ENCODE measurements around the gene MRPS12. TPM values are rescaled to one million over a fixed set of nuclear protein-coding genes. Genes with fewer than 3 reads are reported as not detected.

The MRPS12 gene
- total and polyA plus RNA-seq, 2 of the 4 experiments (the other 2 are of a cell fraction): 26.7 to 75.4 TPM

GRCh38 chr19:38975214-38975860 lies 44.6 kb downstream of the MRPS12 start, which contains the start of gene FBXO17:
FBXO17 (minus strand) TSS chr19:38975742; CDS start chr19:38950319, 25,423 bp downstream.
- H2BK15ac ChIP-seq (ENCODE audit: low read depth, low read length): no peak within 1 kb of the TSS
- dilution Hi-C loops (cut with HindIII; ENCODE audit: low sequenced_read_pairs, unreplicated experiment) (no loop called here), intact Hi-C loops (cut with micrococcal nuclease) (no loop called here), in situ Hi-C loops (cut with MboI; ENCODE audit: low sequenced_read_pairs) (no loop called here)
- no peaks in the 10 kb centered on the region for H3K36me3 ChIP-seq (ENCODE audit: control insufficient read depth, insufficient read depth, low read length)
- H4K8ac ChIP-seq (ENCODE audit: low read depth in 2 of 2, low read length in 2 of 2): peak within 1 kb of the TSS; percentile 55 to 93
- peaks cover 9 to 22% of the 10 kb centered on the region in 2 experiments; a peak in 3 of 4 replicates for H3K79me1 ChIP-seq (ENCODE audit: low read depth in 1 of 2, low read length in 2 of 2)
- H3K14ac ChIP-seq (replicated peaks; ENCODE audit: low read depth, low read length): peak within 1 kb of the TSS; percentile 75
- H3K4ac ChIP-seq (ENCODE audit: low read depth, low read length): peak within 1 kb of the TSS; percentile 87
- H4K20me1 ChIP-seq (ENCODE audit: insufficient read depth, low read length): peaks cover 4% of the 10 kb centered on the region; the same call in 1 of the 2 replicates
- H2AK9ac ChIP-seq (replicated peaks; ENCODE audit: low read depth, low read length, poor library complexity): peak within 1 kb of the TSS; percentile 93
- H3K4me3 ChIP-seq (ENCODE audit: insufficient read depth, low read depth, low read length): peak within 1 kb of the TSS; percentile 56
- H2AK5ac ChIP-seq (ENCODE audit: low read depth, low read length): peak within 1 kb of the TSS; percentile 54; the same call in 1 of the 2 replicates
- 0 out of 2 replicates have a peak, but pooled peaks cover 1% of the 10 kb centered on the region for H3K9me1 ChIP-seq (ENCODE audit: insufficient read depth, low read length)
- ATAC-seq (ENCODE audit: low read depth) (peak; percentile 90), DNase-seq (peak; percentile 63)
- H3K18ac ChIP-seq (ENCODE audit: low read depth, low read length): peak within 1 kb of the TSS; percentile 30; the same call in 1 of the 2 replicates
- peak within 1 kb of the TSS; percentile 51 for H2BK120ac ChIP-seq (ENCODE audit: low read depth, low read length)
- peak within 1 kb of the TSS; percentile 58 for H3K56ac ChIP-seq (ENCODE audit: extremely low read depth, insufficient read depth, low read length)
- ChIA-PET POLR2A (ENCODE audit: unreplicated experiment) (no interaction called here), CTCF (no interaction called here)
- H4K5ac ChIP-seq (ENCODE audit: low read depth, low read length): peak within 1 kb of the TSS; percentile 84
- TF ChIP-seq USF2 (IDR thresholded peaks at IDR 0.05; ENCODE audit: low read depth, low read length) (peak; percentile 80), MAZ (IDR thresholded peaks at IDR 0.05; ENCODE audit: borderline replicate concordance, low read depth, low read length) (no peak), MXI1 (IDR thresholded peaks at IDR 0.05; ENCODE audit: borderline replicate concordance, low read depth, low read length) (peak; percentile 95)
- H3K9me3 ChIP-seq (ENCODE audit: control insufficient read depth, insufficient read depth, low read length): no peaks in the 10 kb centered on the region; the same call in 1 of the 2 replicates
- WGBS, 2 experiments (ENCODE audit: extremely low coverage in 2 of 2, insufficient read length in 1 of 2): 2% methylated on average over 17 of the region's 63 CpGs; no CpG with 5 or more reads in 1 of the 2 experiments
- H2BK20ac ChIP-seq (ENCODE audit: low read depth, low read length): no peak within 1 kb of the TSS
- TSS peak; percentile 54 for BruUV-seq (replicated peaks)
- H3K4me2 ChIP-seq (ENCODE audit: low read depth, low read length): peak within 1 kb of the TSS; percentile 77
- peak within 1 kb of the TSS; percentile 59 for H4K91ac ChIP-seq (ENCODE audit: insufficient read depth, low read depth, low read length)
- peak within 1 kb of the TSS; percentile 83 for H3K27ac ChIP-seq (ENCODE audit: insufficient read depth, low read length)
- H3K4me1 ChIP-seq (ENCODE audit: control insufficient read depth, insufficient read depth, low read length): peaks cover 7% of the 10 kb centered on the region
- peak within 1 kb of the TSS; percentile 43 for H2BK5ac ChIP-seq (ENCODE audit: low read depth, low read length, poor library complexity, severe bottlenecking)
- peak within 1 kb of the TSS; percentile 75 for H3K23ac ChIP-seq (ENCODE audit: low read depth, low read length)
- H3K9ac ChIP-seq (ENCODE audit: low read depth, low read length): peak within 1 kb of the TSS; percentile 52
- H3K27me3 ChIP-seq (ENCODE audit: control insufficient read depth, insufficient read depth, low read length): no peaks in the 10 kb centered on the region
- peak within 1 kb of the TSS; percentile 97 for H2AFZ ChIP-seq (replicated peaks; ENCODE audit: low read length, poor library complexity)
